Astrocyte of the cerebellum (primary cell): ENCODE results near the gene SMARCA4.

Source experiments
- DNase-seq: peaks from one replicate; pipeline ENCODE4 v3.0.0-alpha.2; 2011; ENCODE audit warnings: low read depth
- H3K4me3 ChIP-seq: 2 replicates; pipeline ENCODE4 v1.5.1; 2011; ENCODE audit warnings: mild to moderate bottlenecking, low read depth, low read length, moderate library complexity
- in situ Hi-C: cut with HindIII; loops from 2 replicates; pipeline ENCODE4 v1.10.0; 2017; ENCODE audit warnings: low sequenced_read_pairs
- TF ChIP-seq, protein P1 (sequence below): IDR thresholded peaks from 2 replicates; pipeline ENCODE4 v1.5.1; 2012; ENCODE audit warnings: low read length, low read depth, moderate library complexity, mild to moderate bottlenecking; ENCODE audit errors: missing control alignments

The SMARCA4 gene

DNA sequence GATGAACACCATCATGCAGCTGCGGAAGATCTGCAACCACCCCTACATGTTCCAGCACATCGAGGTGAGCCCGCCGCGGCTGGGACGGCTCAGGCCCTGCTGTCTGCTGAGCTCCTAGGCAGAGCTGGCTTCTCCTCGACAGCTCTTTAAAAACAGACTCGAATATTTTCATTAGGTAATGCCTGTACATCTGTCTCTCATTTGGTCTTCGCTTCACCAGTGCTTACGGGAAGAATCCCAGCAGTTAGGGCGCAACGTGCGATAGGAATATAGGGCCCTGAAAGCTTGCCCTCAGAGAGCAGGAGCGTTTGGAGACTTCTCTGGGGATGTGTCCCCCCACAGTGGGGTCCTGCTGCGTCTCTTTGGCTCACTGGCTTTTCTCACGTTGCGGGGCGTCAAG is 64.6 kb downstream of the SMARCA4 start:
- H3K4me3 ChIP-seq = no peak overlapping the region
- in situ Hi-C loops = loop anchor here (5.0 to 10.0 kb wide), 3 partner anchors 38 to 131 kb away; partner anchors contain the start of gene SMARCA4
- DNase-seq = no peak
- TF ChIP-seq, protein P1, sequence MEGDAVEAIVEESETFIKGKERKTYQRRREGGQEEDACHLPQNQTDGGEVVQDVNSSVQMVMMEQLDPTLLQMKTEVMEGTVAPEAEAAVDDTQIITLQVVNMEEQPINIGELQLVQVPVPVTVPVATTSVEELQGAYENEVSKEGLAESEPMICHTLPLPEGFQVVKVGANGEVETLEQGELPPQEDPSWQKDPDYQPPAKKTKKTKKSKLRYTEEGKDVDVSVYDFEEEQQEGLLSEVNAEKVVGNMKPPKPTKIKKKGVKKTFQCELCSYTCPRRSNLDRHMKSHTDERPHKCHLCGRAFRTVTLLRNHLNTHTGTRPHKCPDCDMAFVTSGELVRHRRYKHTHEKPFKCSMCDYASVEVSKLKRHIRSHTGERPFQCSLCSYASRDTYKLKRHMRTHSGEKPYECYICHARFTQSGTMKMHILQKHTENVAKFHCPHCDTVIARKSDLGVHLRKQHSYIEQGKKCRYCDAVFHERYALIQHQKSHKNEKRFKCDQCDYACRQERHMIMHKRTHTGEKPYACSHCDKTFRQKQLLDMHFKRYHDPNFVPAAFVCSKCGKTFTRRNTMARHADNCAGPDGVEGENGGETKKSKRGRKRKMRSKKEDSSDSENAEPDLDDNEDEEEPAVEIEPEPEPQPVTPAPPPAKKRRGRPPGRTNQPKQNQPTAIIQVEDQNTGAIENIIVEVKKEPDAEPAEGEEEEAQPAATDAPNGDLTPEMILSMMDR = no peak

DNA sequence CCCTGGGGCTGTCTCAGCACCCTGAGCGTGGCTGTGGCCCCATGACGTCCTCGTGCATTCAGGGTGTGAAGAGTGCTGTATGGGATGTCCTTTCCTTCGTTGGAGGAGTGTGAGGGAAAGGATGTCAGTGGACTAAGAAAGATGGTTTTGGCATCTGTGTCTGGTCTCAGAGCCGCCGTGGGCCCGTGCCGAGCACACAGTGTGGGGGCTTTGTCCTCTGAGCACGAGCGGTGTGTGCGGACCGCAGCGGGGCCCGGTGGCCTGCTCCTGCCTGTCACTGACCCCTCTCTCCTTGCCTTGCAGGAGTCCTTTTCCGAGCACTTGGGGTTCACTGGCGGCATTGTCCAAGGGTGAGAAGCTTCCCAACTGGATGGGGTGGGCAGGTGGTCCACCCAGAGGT is 65.2 kb downstream of the SMARCA4 start:
- H3K4me3 ChIP-seq = no peak overlapping the region
- TF ChIP-seq, protein P1 = no peak
- DNase-seq = no peak
- in situ Hi-C loops = loop anchor here (5.0 to 10.0 kb wide), 3 partner anchors 39 to 131 kb away; partner anchors contain the start of gene SMARCA4

DNA sequence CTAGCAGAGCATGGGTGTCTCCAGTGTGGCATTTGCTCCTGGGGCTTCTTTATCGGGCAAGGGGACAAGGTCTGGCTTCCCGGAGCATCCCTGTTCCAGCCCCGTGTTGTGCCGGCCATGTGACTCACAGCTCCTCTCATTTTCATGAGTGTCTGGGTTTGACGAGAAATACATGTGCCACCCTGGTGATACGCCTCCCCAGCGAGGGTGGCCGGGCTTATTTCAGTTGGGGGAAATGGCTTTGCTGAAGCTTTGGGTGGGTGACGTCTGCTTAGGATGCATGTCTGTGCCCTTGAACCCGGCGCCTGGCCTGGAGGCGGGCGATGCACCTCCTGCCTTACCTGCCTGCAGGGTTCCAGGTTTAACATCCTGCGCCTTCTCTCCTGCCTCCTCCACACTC is 66.6 kb downstream of the SMARCA4 start:
- TF ChIP-seq, protein P1 = no peak
- in situ Hi-C loops = loop anchor here (5.0 to 10.0 kb wide), 3 partner anchors 40 to 133 kb away; partner anchors contain the start of gene SMARCA4
- DNase-seq = no peak
- no peak overlapping the region for H3K4me3 ChIP-seq

DNA sequence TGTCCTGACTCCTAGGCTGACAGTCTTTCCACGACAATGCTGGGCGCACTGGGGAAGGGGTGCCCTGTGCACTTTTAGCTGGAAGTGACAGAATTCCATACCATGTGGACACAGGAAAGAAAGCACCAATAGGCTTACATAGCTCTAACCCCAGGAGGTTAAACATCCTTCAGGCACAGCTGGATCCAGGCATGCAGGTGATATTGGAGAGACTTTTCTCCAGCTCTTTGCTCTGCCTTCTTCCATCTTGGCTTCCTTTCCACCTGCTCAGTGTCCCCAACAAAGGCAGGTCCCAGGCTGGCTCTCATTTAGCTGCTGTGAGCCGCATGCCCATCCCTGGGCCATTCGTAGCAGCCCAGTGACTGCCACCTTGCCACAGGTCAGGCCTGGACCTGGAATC is 67.3 kb downstream of the SMARCA4 start:
- H3K4me3 ChIP-seq = no peak overlapping the region
- DNase-seq = no peak
- TF ChIP-seq, protein P1 = no peak
- in situ Hi-C loops = loop anchor here (5.0 to 10.0 kb wide), 3 partner anchors 41 to 133 kb away; partner anchors contain the start of gene SMARCA4

DNA sequence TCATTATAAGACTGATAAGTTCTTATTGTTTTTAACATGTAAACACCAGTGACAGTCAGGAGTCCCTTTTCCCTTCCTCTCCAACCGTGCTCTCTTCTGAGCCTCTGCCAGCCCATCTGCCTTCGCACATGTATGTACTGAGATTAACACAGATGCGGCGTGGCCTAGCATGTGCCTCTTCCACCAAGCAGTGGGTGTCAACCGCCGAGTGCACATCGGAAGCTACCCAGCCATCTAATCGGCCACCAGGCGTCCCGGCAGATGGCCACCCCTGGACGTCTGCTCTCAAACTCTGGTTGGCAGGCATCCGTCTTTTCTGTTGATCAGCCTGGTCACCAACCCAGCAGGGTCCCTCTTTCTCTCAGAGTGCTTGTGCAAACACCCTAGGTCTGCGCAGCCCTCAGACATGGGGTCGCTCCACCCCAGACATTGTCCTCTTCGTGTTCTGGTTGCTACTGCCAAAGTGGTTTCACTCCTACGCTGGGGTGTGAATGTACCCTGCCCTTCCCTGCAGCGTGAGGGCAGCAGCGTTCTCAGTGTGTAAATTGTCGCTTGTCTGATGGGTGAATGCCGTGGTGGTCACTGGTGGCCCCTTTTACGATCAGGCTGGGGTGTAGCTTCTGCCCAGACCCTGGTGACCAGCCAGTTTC is 70.7 kb downstream of the SMARCA4 start:
- in situ Hi-C loops = no loop called here
- no peak for DNase-seq
- TF ChIP-seq, protein P1 = no peak
- H3K4me3 ChIP-seq = no peak overlapping the region

DNA sequence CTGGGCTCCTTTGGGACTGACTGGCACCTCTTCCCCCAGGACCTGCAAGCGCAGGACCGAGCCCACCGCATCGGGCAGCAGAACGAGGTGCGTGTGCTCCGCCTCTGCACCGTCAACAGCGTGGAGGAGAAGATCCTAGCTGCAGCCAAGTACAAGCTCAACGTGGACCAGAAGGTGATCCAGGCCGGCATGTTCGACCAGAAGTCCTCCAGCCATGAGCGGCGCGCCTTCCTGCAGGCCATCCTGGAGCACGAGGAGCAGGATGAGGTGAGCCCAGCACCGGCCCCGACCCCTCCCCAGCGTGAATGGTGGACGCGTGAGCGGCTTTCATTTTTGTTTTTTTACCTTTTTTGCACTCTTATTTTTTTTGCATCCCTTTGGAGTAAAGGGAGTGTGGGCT is 72.4 kb downstream of the SMARCA4 start:
- in situ Hi-C loops = no loop called here
- DNase-seq = no peak
- H3K4me3 ChIP-seq = no peak overlapping the region
- TF ChIP-seq, protein P1 = no peak
